K562 (cell line): ENCODE data around the gene FANCI. TPM values are rescaled to one million over a fixed set of nuclear protein-coding genes. Genes with fewer than 3 reads are reported as not detected.

Source experiments
- ELF2 ChIP-seq: fragments of 250-450 bp; sonication (Bioruptor Pico); IDR thresholded peaks from 2 replicates; pipeline ENCODE4 v1.5.0; 2021; ENCODE audit warnings: mild to moderate bottlenecking
- HNRNPH1 ChIP-seq: fragments of 200-400 bp; formaldehyde crosslinking; optimal IDR thresholded peaks from 2 replicates; pipeline ENCODE3; 2017; ENCODE audit warnings: low read depth, mild to moderate bottlenecking, low read length, moderate library complexity
- HSF4 ChIP-seq: fragments of 250-450 bp; sonication (Bioruptor Pico); IDR thresholded peaks from 2 replicates; pipeline ENCODE4 v2.1.2; 2022; ENCODE audit warnings: mild to moderate bottlenecking, moderate library complexity, borderline replicate concordance
- IRF9 ChIP-seq: fragments of 450-650 bp; IDR thresholded peaks from 2 replicates; pipeline ENCODE4 v1.6.1; 2016; ENCODE audit warnings: missing biosample characterization, missing genetic modification characterization
- MBD2 ChIP-seq: sonication (generic); IDR thresholded peaks from 2 replicates; pipeline ENCODE4 v1.6.1; 2016; ENCODE audit warnings: low read depth, borderline replicate concordance
- MXI1 ChIP-seq: IDR thresholded peaks from 2 replicates; pipeline ENCODE4 v1.6.1; 2011; ENCODE audit warnings: low read depth, mild to moderate bottlenecking, improper control_type of control experiment, low read length
- NCOA1 ChIP-seq: fragments of 450-650 bp; IDR thresholded peaks from 2 replicates; pipeline ENCODE4 v1.6.1; 2016; ENCODE audit warnings: low read depth
- PHF20 ChIP-seq: fragments of 450-650 bp; IDR thresholded peaks from 2 replicates; pipeline ENCODE4 v1.6.1; 2018; ENCODE audit not compliant: partially characterized antibody
- PHF21A ChIP-seq: fragments of 450-650 bp; IDR thresholded peaks from 2 replicates; pipeline ENCODE4 v1.6.1; 2017; ENCODE audit warnings: low read depth, borderline replicate concordance
- POLR2G ChIP-seq: fragments of 200-400 bp; formaldehyde crosslinking; IDR thresholded peaks from 2 replicates; pipeline ENCODE4 v1.6.1; 2017; ENCODE audit warnings: low read depth, mild to moderate bottlenecking, antibody characterized with exemption, low read length, moderate library complexity
- RFX1 ChIP-seq: fragments of 450-650 bp; IDR thresholded peaks from 2 replicates; pipeline ENCODE4 v1.6.1; 2016; ENCODE audit warnings: mild to moderate bottlenecking, moderate library complexity
- TCF7 ChIP-seq: sonication (generic); IDR thresholded peaks from 2 replicates; pipeline ENCODE4 v1.6.1; 2016; ENCODE audit warnings: antibody characterized with exemption, borderline replicate concordance
- XRCC4 ChIP-seq: IDR thresholded peaks from one replicate; pipeline ENCODE4 v1.6.1; 2011; ENCODE audit not compliant: insufficient read depth, insufficient read length; ENCODE audit errors: extremely low read depth
- ZBTB11 ChIP-seq, 3 experiments: fragments of 200-800 bp in 1 of 3; fragments of 250-450 bp in 1 of 3; fragments of 450-650 bp in 1 of 3; sonication (Bioruptor Pico) in 1 of 3; sonication (Bioruptor generic) in 1 of 3; formaldehyde crosslinking in 1 of 3; IDR thresholded peaks; 2 replicates each; pipeline versions ENCODE4 v1.6.1 to v1.8.0; 2016 to 2022; ENCODE audit warnings: mild to moderate bottlenecking in 2 of 3, missing genetic modification characterization in 2 of 3, missing compliant biosample characterization in 1 of 3, moderate library complexity in 1 of 3
- ZNF184 ChIP-seq: sonication (generic); formaldehyde crosslinking; IDR thresholded peaks from 2 replicates; pipeline ENCODE4 v1.5.0; 2020; ENCODE audit warnings: missing genetic modification reagents
- ZNF277 ChIP-seq: fragments of 250-450 bp; sonication (Bioruptor Pico); IDR thresholded peaks from 2 replicates; pipeline ENCODE4 v1.8.0; 2022; ENCODE audit warnings: inconsistent platforms, mild to moderate bottlenecking, moderate library complexity, borderline replicate concordance
- ZNF707 ChIP-seq: fragments of 250-450 bp; sonication (Bioruptor Pico); conservative IDR thresholded peaks from 2 replicates; pipeline ENCODE4 v1.8.0; 2022; ENCODE audit warnings: inconsistent platforms, mild to moderate bottlenecking, moderate library complexity
- ZNF780A ChIP-seq: fragments of 250-450 bp; sonication (Bioruptor Pico); IDR thresholded peaks from 2 replicates; pipeline ENCODE4 v1.5.0; 2021; ENCODE audit warnings: mild to moderate bottlenecking
- polyA plus RNA-seq, 8 experiments: library from polyadenylated mRNA; depleted of rRNA in 4 of 8; stranded (reverse) in 5 of 8; unstranded in 3 of 8; fragments of >200 nt; fragmentation: Nextera tagmentation in 2 of 8; fragmentation: Illumina TruSeq in 1 of 8; extraction: Ambion mirVana in 2 of 8; extraction: Trizol in 1 of 8; gene quantifications; 2 replicates each; pipeline versions ENCODE4 v1.2.1 to v1.2.3, GENCODE V29; 2011 to 2014; ENCODE audit warnings: inconsistent platforms in 1 of 8, missing spikeins in 1 of 8
- total RNA-seq, 7 experiments: library from RNA; depleted of rRNA in 6 of 7; stranded (reverse); fragments of >200 nt in 6 of 7; fragmentation: Illumina TruSeq in 2 of 7; extraction: Trizol in 2 of 7; gene quantifications; 2 replicates each; pipeline versions ENCODE4 v1.2.1 to v1.2.3, GENCODE V29; 2011 to 2021; ENCODE audit warnings: low replicate concordance in 1 of 7
- TF ChIP-seq, protein P1 (sequence below): fragments of 250-450 bp; sonication (Bioruptor Pico); IDR thresholded peaks from 2 replicates; pipeline ENCODE4 v1.5.0; 2021

Gene FANCI
- total and polyA plus RNA-seq, 9 of the 15 experiments (the other 6 are each of a cell fraction or from before 2014, with no cell fraction given), result 72.1 to 165 (median 131) TPM

DNA sequence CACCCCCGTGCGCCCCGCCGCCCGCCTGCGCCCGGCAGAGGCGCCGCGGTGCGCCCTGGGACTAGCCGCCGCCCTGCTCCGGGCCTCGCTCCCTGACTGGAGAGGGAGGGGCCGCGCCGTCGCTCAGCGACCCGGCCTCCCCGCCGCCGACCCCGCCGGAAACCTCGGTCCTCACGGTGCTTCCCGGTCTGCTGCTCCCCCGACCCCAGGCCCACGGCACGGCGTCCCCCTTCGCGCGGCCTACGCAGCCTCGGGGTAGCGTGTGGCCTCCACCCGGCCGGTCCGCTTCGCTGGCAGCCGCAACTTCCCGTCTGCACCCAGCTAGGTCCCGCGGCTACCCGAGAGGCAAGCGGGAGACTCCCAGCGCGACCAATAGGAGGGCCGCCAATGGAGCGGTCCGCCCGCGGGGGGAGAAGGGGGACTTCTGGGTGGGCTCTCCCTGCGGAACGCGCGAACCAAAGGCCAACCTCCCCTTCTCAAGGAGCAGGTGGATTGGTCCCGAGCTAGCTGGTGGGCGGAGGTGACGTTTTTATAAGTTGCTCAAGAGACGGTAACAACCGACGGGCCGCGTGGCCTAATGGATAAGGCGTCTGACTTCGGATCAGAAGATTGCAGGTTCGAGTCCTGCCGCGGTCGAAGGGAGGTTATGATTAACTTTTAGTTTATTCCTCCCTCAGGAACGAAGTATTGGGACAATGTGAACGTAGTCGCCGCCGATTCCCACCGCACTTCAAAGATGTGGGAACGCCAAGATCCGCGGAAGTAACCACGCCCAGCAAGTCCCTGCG lies 90.9 kb downstream of the FANCI start, which contains the start of gene POLG (continued):
- TF ChIP-seq MBD2 (peak; percentile 99), POLR2G (peak; percentile 100), RFX1 (peak; percentile 62; the same call in 1 of the 2 replicates), NCOA1 (0 out of 2 replicates have a peak, but pooled peaks have one; percentile 36), ZBTB11 (CRISPR knock-in tag; IDR thresholded peaks at IDR 0.05) (peak in 2 of 3 experiments; percentile 68 to 91; a peak in 4 of 6 replicates), IRF9 (no peak), HNRNPH1 (no peak), PHF21A (peak; percentile 76; the same call in 1 of the 2 replicates), ELF2 (CRISPR knock-in tag) (peak; percentile 54; the same call in 1 of the 2 replicates), PHF20 (peak; percentile 83), ZNF707 (CRISPR knock-in tag) (no peak), ZNF184 (CRISPR knock-in tag) (no peak), MXI1 (no peak; the same call in none of the 2 replicates), ZNF277 (no peak), TCF7 (peak; percentile 82; the same call in 1 of the 2 replicates), XRCC4 (no peak), HSF4 (CRISPR knock-in tag) (no peak), ZNF780A (no peak)
- TF ChIP-seq, protein P1, sequence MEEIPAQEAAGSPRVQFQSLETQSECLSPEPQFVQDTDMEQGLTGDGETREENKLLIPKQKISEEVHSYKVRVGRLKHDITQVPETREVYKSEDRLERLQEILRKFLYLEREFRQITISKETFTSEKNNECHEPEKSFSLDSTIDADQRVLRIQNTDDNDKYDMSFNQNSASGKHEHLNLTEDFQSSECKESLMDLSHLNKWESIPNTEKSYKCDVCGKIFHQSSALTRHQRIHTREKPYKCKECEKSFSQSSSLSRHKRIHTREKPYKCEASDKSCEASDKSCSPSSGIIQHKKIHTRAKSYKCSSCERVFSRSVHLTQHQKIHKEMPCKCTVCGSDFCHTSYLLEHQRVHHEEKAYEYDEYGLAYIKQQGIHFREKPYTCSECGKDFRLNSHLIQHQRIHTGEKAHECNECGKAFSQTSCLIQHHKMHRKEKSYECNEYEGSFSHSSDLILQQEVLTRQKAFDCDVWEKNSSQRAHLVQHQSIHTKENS (CRISPR knock-in tag), result no peak
